Right renal pelvis (tissue), 4 donors: ENCODE measurements around the gene NOL11. TPM values are rescaled to one million over a fixed set of nuclear protein-coding genes. Genes with fewer than 3 reads are reported as not detected.
"Not testable (repeated sequence)": the region's sequence is repeated elsewhere in the genome, so short reads cannot be mapped to it uniquely, and the experiment has no call there.

Experiments used
- DNase-seq, 4 donors: peaks; one replicate each; pipeline ENCODE4 v3.0.0-alpha.2; 2013; ENCODE audit warnings: low read depth in 4 of 4, low spot score in 3 of 4, missing footprints in 1 of 4
- polyA plus RNA-seq, 4 donors: library from polyadenylated mRNA; unstranded; fragments of 120-200 nt; gene quantifications; one replicate each; pipeline ENCODE4 v1.2.1, GENCODE V29; 2013; ENCODE audit not compliant: insufficient read length in 4 of 4

The NOL11 gene
- polyA plus RNA-seq: 100 to 1,000 TPM in 2 of 4 donors, 10 to 100 TPM in 2; 84.9 to 104 (median 99.3) TPM

- DNase-seq: peak; percentile 98 to 99 (median 98)
Observed at GRCh38 chr17:67717624-67718324, at the start of gene NOL11. TSS of gene NOL11 (plus strand) at chr17:67717936. CDS start at chr17:67717948, 12 bp downstream.

DNA sequence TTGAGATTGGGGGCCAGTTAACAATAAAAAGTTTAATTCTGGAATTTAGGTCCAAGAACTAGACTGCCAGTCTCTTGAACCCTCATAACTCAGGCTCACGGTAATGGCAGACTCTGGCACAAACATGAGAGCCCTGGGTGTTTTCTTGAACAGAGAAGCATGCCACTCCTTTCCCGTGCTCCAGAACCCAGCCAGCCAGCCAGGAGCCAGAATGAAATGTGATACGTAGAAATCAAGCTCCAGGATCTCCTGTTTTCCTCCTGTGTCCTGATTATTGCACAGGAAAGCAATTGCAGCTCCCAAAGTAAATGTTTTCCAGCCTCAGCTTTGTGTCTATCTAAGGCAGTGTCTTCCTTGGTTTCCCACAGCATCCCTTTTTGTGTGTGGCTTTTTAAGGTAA is 46.2 kb upstream of the NOL11 start:
- DNase-seq: no peak

DNA sequence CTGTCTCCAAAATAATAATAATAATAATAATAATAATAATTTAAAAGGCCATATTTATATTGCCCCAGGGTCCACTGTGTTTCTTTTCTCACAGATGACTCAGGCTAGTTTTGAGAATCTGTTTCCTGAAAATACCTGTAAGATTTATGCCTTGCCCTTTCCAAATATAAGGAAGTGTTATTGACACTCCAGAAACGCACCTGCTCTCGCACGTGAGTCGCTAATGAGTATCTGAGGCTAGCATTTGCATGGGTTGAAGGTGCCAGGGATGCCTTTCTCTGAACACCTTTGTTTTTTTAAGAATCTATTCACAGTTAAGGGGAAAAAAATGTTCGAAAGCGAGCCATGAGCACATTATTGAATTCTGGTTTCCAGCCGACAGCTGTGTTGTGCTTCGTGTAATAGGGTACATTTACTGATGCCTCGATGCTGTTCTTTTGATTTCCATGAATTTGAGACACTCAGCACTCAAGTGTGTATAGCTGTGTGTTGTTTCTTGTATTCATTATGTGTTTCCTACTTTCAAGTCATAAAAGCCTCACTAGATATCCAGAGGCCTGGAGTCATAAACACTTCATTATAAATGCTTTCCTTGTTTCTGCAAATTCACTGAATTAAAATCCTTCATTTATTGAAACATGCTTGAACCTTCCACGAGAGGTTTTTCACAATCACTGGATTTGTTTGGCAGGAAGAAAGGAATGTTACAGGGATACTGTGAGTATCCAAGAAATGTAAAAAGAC is 45.0 kb upstream of the NOL11 start:
- DNase-seq: no peak

DNA sequence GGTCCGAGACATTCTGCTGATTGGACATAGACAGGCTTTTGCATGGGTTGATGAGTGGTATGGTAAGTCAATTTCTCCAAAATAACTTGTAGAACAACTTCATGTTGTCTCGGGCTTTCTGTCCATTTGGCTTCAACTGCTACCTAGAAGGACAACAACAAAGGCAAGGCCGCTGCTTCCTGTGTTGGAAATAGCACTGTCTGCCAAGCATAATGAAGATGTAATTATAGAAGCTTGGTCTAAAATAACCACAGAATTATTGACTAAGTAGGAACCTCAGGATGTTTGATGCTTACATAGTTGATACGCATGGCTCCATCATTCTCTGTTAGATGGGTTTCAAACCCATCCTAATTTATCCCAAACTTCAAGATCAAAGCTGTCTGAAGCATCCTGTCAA is 42.3 kb upstream of the NOL11 start:
- DNase-seq: no peak

GRCh38 chr17:67676305-67676704 is 41.4 kb upstream of the NOL11 start:
- DNase-seq: no peak

GRCh38 chr17:67678414-67678813 is 39.3 kb upstream of the NOL11 start:
- no peak for DNase-seq

GRCh38 chr17:67679225-67679624 is 38.5 kb upstream of the NOL11 start:
- DNase-seq: no peak

DNA sequence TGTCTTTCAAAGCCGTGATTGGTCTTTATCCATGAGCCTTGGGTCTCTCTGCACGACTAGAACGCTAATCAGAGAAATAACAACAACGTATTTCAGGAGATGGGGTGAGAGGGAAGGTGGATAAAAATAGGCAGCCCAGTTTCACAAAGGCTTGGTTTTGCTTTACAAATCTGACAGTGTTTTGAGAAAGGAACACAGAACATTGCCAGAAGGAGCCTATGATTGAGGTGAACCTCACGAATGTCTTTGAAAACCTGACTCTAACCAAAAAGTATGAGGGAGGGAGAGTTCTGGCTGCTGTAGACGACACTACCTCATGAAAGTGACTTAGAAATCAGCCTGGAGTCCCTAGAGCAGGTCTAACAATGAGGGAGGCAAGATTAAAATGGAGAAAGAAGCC is 38.0 kb upstream of the NOL11 start:
- DNase-seq: no peak

- no peak for DNase-seq
Observed at GRCh38 chr17:67680445-67681224, 37.1 kb upstream of the NOL11 start.

GRCh38 chr17:67682196-67682595 is 35.5 kb upstream of the NOL11 start:
- DNase-seq: no peak

GRCh38 chr17:67685351-67685750 is 32.4 kb upstream of the NOL11 start:
- DNase-seq: no peak

- DNase-seq: no peak
Observed at GRCh38 chr17:67686241-67686640, 31.5 kb upstream of the NOL11 start.

DNA sequence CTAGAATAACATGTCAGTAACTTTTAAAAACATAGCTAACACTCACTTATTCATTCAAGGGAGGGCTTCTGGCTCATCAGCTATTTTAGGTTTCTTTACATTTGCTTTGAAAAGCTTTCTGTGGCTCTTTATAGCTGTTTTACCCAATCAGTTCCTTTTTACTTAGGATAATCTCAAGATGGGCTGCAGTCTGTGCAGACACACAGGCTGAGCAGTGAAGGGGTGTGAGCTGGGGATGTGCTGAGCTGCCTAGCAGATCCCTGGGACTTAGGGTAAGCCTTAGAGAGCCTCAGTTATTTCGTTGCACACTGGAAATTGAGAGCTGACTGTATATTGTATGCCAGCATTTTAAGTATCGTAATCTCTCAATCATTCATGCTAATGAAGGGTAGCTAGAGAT is 30.2 kb upstream of the NOL11 start:
- no peak for DNase-seq

DNA sequence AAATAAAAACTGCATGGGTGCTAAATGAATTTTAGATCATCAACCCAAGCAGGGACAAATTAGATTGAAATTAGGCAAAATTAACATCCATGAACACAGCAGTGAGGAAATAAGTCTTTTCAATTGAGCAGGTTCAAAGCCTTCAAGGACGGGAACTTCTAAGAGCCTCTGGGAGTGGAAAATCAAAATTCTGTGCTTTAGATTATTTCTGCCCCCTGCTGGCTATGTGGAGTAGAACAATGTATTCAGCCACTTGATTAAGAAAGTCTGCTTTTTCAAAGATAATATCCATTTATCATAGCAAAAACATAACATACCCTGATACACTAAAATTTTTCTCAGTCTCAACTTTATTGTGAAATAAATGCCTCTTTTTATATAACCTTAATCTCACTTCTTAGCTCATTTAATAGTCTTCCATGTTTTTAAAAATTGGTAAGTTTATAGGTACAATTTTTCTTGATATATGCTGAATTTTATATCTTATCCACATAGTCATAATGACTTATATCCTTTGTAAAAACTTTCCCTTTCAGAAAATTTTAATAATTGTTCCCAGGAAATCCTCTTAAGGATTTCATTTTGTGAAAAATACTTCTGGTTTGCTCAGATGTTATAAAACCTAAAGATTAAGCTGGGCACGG is 28.1 kb upstream of the NOL11 start:
- peak; percentile 58 to 73 (median 62) for DNase-seq

DNA sequence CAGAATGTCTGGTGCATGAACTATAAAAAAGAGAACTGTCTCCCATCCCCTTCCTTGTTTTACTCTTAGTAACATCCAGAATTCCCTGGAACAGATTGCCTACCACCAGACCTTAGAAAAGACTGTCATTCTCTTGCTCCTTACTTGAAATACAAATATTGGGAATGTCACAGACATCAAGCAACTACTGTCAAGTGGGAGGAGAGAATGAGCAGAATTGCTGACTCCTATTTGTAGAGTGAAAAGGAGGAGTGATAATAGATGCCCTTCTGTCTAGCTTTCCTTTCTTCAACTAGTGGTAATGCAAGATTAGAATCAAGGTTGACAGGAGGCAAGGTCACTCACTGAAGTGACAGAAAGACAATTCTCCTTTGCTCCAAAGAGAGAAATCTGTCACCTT is 23.9 kb upstream of the NOL11 start:
- no peak for DNase-seq

- no peak for DNase-seq
Observed at GRCh38 chr17:67696347-67696746, 21.4 kb upstream of the NOL11 start.

DNA sequence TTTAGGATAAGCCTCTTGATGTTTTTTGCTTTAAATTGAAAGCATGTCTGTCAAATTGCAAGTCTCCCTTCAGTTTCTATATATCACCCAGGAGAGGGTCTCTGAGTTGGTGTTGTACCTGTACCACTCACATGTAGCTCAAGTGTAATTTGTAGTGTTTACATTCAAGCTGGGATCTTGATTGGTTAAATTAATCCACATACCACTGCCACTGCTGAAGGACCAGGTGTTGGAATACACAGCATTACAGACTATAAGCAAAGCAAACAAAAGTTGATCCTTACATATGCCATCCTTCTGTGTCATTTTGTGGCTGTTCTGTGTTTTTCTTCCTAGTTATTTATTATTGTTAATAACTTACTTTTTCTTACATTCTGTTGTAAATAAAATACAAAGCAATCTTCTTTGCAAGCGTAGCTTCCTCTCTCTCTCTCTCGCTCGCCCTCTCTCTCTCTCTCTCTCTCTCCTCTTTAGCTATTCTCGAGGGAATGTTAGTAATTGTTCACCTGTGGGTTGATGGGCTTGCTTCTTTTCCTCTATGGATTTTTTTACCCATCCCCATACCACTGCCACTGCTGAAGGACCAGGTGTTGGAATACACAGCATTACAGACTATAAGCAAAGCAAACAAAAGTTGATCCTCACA is 20.8 kb upstream of the NOL11 start:
- no peak for DNase-seq

DNA sequence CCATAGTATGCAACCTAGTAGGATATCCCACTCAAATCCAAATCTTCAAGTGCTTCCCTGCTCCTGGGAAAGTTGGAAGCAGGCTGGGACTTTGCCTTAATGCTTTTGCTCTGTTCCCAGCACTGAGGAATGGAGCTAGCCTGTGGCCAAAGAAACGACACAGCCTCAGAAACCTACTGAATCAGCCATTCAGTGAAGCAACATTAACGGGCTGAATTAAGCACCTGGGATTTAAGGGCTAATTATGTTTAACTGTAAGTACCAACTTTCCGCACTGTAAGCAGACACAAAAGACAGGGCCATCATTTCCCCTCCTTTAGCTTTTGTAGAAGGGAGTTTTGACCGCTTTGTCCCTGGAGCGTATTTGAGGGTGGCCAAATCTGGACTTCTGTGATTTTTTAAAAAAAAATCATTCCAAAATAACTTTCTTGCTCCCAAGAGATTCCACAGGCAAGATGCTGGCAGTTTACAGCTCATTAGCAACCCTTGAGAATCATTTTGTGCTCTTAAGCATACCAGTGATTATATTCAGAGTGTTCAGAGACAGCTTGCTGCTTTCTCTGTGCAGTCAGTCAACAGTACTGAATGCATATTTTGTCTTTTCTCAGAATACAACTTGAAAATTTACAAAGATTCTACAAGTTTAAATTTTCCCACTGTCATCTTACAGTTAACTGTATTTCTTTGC is 17.6 kb upstream of the NOL11 start:
- no peak for DNase-seq

DNA sequence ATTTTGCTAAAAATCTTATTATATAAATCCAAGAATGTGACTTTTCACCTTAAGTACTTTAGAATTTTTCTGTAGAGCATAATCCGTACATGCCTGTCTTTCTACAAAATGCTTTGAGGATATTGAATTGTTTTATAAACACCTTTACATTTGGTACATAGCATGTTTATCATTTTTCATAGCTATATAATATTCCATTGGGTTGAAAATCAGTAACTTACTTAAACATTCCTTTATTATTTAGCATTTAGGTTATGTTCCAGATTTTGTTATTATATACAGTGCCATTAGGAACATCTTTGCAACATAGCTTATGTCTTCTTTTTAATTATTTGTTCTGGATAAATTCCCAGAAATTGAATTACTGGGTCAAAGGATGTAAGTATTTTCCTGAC is 17.0 kb upstream of the NOL11 start:
- no peak for DNase-seq

GRCh38 chr17:67702861-67703260 is 14.9 kb upstream of the NOL11 start:
- not testable (repeated sequence) for DNase-seq
